Left kidney (tissue), 2 donors: Measurements from ENCODE around the gene WAPL. TPM values are rescaled to one million over a fixed set of nuclear protein-coding genes. Genes with fewer than 3 reads are reported as not detected.
"Not testable (repeated sequence)": the region's sequence is repeated elsewhere in the genome, so short reads cannot be mapped to it uniquely, and the experiment has no call there.

ENCODE experiments used
- DNase-seq: peaks from one replicate; pipeline ENCODE4 v3.0.0-alpha.2; 2013
- polyA plus RNA-seq: library from polyadenylated mRNA; unstranded; fragments of 120-200 nt; gene quantifications from one replicate; pipeline ENCODE4 v1.2.1, GENCODE V29; 2013; ENCODE audit not compliant: insufficient read length

Gene WAPL
- polyA plus RNA-seq, 1 donor, result 56.2 TPM

GRCh38 chr10:86389441-86390193 lies 132.0 kb downstream of the WAPL start:
- DNase-seq, result no peak

DNA sequence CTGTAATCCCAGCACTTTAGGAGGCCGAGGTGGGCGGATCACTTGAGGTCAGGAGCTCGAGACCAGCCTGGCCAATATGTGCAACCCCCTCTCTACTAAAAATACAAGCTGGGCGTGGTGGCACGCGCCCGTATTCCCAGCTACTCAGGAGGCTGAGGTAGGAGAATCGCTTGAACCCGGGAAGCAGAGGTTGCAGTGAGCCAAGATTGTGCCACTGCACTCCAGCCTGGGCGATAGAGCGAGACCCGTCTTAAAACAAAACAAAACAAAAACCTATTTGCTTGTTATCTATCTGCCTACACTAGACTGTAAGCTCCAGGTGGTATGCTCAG lies 132.5 kb downstream of the WAPL start:
- DNase-seq, result not testable (repeated sequence)

- DNase-seq, result no peak
Observed at GRCh38 chr10:86388119-86388704, 133.4 kb downstream of the WAPL start.

DNA sequence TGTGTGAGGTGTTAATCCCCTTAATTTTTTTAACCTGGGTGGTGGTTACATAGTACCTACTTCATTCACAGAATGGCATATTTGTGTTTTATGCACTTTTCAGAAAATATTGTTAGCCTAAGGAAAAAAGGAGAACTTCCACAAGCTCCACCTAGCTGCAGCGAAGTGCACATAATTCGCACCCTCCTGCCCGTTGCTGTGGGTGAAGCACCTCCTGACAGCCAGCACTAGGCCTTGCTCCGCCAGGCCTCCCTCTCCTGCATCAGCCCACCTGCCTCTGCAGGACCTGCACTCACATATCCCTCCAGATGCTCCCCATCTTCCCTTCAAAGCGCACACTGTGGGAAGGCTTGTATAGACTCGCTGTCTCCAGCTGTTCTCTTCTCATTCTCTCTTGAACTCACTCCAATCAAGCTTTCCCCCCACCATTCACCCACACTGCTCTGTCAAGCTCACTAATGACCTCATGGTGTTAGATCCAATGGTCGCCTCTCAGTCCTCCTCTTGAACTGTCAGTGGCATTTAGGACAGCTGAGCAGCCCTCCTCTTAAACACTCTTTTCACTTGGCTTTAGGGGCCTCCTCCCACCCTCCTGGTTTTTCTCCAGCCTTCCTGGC lies 134.3 kb downstream of the WAPL start:
- DNase-seq, result no peak

GRCh38 chr10:86385806-86386205 lies 135.8 kb downstream of the WAPL start:
- no peak for DNase-seq

Other genes starting within 250 kb of the WAPL start
- 1.1 TPM for gene GRID1, start 155.0 kb downstream of the WAPL start, polyA plus RNA-seq
- gene OPN4, start 132.8 kb upstream of the WAPL start, polyA plus RNA-seq, result not detected
- gene LDB3, start 146.7 kb upstream of the WAPL start, polyA plus RNA-seq, result 1.2 TPM
- gene BMPR1A, start 234.8 kb upstream of the WAPL start, polyA plus RNA-seq, result 84.9 TPM